ENCODE results near the gene OGA. TPM values are rescaled to one million over a fixed set of nuclear protein-coding genes. Genes with fewer than 3 reads are reported as not detected.

Gene OGA
- total and polyA plus RNA-seq, 9 of the 15 experiments (the other 6 are each of a cell fraction or from before 2014, with no cell fraction given) = 13.5 to 73.5 (median 59.5) TPM

DNA sequence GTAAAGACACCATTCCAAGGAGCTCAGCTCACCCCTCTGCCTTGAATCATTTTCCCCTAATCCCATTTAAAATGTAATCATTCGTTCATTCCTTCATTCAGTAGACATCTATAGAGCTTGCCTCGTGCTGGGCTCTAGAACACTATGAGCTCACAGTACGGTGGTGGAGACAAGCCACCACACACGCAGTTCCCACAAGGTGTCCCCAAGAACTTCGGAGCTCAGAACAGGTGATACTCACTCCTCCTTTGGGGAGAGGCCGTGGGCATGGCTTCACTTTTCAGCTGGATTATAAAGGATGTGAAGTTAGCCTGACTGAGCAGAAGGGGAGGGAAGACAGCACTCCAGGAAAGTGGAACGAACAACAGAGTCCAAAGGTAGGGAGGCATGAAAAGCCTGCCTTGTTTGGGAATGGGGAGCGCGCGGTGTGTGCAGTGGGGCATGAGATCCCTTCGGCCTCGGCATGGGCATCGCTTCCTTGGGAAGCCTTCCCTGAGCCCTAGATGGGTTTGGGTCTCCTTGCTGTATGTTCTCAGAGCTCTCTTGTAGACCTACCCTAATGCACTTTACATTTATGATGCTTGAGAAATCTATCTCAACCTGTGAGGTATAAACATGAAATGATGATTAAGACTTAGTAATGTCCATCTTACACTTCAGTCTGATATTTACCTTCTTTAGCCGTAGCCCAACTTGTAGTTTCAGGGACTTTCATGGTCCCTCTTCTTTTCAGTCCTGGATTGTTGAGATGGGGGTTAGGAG lies 809 bp upstream of the OGA start (continued):
- TF ChIP-seq ZNF551 (CRISPR knock-in tag; IDR thresholded peaks at IDR 0.05) (no peak), JUND (IDR thresholded peaks at IDR 0.05; ENCODE audit: borderline replicate concordance, low read depth, low read length) (peak; percentile 7; the same call in 1 of the 2 replicates), JUND (tag; IDR thresholded peaks at IDR 0.05; ENCODE audit: borderline replicate concordance, low read depth, low read length) (no peak), ZNF165 (CRISPR knock-in tag; IDR thresholded peaks at IDR 0.05; ENCODE audit: borderline replicate concordance) (no peak), TAF1 (IDR thresholded peaks at IDR 0.05; ENCODE audit: control insufficient read depth, extremely low read depth, insufficient read depth, low read length, severe bottlenecking) (peak; percentile 16), MECOM (CRISPR knock-in tag; IDR thresholded peaks at IDR 0.05) (no peak), SMAD2 (IDR thresholded peaks at IDR 0.05; ENCODE audit: low read depth, low read length) (no peak), ZNF395 (CRISPR knock-in tag; IDR thresholded peaks at IDR 0.05) (peak; percentile 65; the same call in 1 of the 2 replicates), CXXC5 (CRISPR knock-in tag; IDR thresholded peaks at IDR 0.05) (no peak), TCFL5 (CRISPR knock-in tag; conservative IDR thresholded peaks at IDR 0.05) (no peak), TEAD1 (CRISPR knock-in tag; IDR thresholded peaks at IDR 0.05) (no peak), HNRNPL (IDR thresholded peaks at IDR 0.05; ENCODE audit: low read depth, low read length) (no peak), SREBF1 (IDR thresholded peaks at IDR 0.05; ENCODE audit: borderline replicate concordance, low read depth, low read length) (no peak), ZNF311 (CRISPR knock-in tag; IDR thresholded peaks at IDR 0.05) (no peak), CBFA2T3 (IDR thresholded peaks at IDR 0.05) (no peak), ZNF561 (CRISPR knock-in tag; conservative IDR thresholded peaks at IDR 0.05) (no peak), ZNF592 (IDR thresholded peaks at IDR 0.05) (peak; percentile 77), HOXB6 (CRISPR knock-in tag; IDR thresholded peaks at IDR 0.05; ENCODE audit: borderline replicate concordance) (no peak), ZFX (CRISPR knock-in tag; IDR thresholded peaks at IDR 0.05) (peak; percentile 33; the same call in 1 of the 2 replicates), NR3C1 (CRISPR knock-in tag; IDR thresholded peaks at IDR 0.05) (no peak)
- TF ChIP-seq, protein P1, sequence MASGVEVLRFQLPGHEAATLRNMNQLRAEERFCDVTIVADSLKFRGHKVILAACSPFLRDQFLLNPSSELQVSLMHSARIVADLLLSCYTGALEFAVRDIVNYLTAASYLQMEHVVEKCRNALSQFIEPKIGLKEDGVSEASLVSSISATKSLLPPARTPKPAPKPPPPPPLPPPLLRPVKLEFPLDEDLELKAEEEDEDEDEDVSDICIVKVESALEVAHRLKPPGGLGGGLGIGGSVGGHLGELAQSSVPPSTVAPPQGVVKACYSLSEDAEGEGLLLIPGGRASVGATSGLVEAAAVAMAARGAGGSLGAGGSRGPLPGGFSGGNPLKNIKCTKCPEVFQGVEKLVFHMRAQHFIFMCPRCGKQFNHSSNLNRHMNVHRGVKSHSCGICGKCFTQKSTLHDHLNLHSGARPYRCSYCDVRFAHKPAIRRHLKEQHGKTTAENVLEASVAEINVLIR (CRISPR knock-in tag; IDR thresholded peaks at IDR 0.05) = no peak
- TF ChIP-seq, protein P2, sequence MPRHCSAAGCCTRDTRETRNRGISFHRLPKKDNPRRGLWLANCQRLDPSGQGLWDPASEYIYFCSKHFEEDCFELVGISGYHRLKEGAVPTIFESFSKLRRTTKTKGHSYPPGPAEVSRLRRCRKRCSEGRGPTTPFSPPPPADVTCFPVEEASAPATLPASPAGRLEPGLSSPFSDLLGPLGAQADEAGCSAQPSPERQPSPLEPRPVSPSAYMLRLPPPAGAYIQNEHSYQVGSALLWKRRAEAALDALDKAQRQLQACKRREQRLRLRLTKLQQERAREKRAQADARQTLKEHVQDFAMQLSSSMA (CRISPR knock-in tag; IDR thresholded peaks at IDR 0.05) = no peak

Data from K562 (cell line).